ENCODE measurements around the gene KCNC3. TPM values are rescaled to one million over a fixed set of nuclear protein-coding genes. Genes with fewer than 3 reads are reported as not detected.
A peak's percentile ranks its signal among the peaks of the same experiment; 100 is the strongest.

Gene KCNC3
- total and polyA plus RNA-seq, 10 of the 15 experiments (the other 5 are each of a cell fraction or from before 2014, with no cell fraction given) = 0.08 to 3.8 (median 0.44) TPM; not detected in 2

GRCh38 chr19:50300814-50301606, 28.2 kb downstream of the KCNC3 start:
- in situ Hi-C loops (cut with MboI) = no loop called here
- no peaks in the 10 kb centered on the region for H4K20me1 ChIP-seq (ENCODE audit: control insufficient read depth, insufficient read depth)
- intact Hi-C loops (cut with micrococcal nuclease; ENCODE audit: unreplicated experiment) = no loop called here
- H3K27ac ChIP-seq (ENCODE audit: control insufficient read depth, insufficient read depth) = no peak overlapping the region
- ChIA-PET POLR2A (no interaction called here), CTCF (interaction anchor here (0.8 to 1.2 kb wide), 2 partner anchors 15 to 255 kb away, joined by 3 read pairs; no protein-coding TSS in a partner anchor), SMC1A (ENCODE audit: uncharacterized antibody, unreplicated experiment) (interaction anchor here (0.9 kb wide), 1 partner anchor 28 kb away, joined by 4 read pairs; no protein-coding TSS in a partner anchor), RAD21 (ENCODE audit: unreplicated experiment) (interaction anchor here (0.5 to 0.8 kb wide), 2 partner anchors 40 to 279 kb away, joined by 3 read pairs; no protein-coding TSS in a partner anchor)
- H3K79me2 ChIP-seq (ENCODE audit: control insufficient read depth, insufficient read depth, low read length) = no peaks in the 10 kb centered on the region
- H3K4me2 ChIP-seq (ENCODE audit: control insufficient read depth, insufficient read depth) = no peak overlapping the region
- DNase-seq (ENCODE audit: low read depth, low spot score) = no peak
- H3K27me3 ChIP-seq (replicated peaks in 1 of 2; ENCODE audit: control insufficient read depth in 2 of 2, insufficient read depth in 2 of 2, low read length in 1 of 2) = 0 out of 4 replicates have a peak, but pooled peaks cover 0 to 2% of the 10 kb centered on the region in 2 experiments
- no peaks in the 10 kb centered on the region; the same call in 1 of the 3 replicates for H3K9me3 ChIP-seq (replicated peaks; ENCODE audit: control insufficient read depth, insufficient read depth, low read length)
- H3K9ac ChIP-seq (ENCODE audit: control insufficient read depth, insufficient read depth, low read length) = no peak overlapping the region
- BruUV-seq (replicated peaks) = no TSS peak
- TF ChIP-seq TARDBP (IDR thresholded peaks at IDR 0.05; ENCODE audit: borderline replicate concordance) (no peak), HCFC1 (IDR thresholded peaks at IDR 0.05; ENCODE audit: low read length) (no peak), KLF5 (IDR thresholded peaks at IDR 0.05; ENCODE audit: partially characterized antibody) (no peak), JUNB (IDR thresholded peaks at IDR 0.05) (peak; percentile 30; the same call in 1 of the 2 replicates), SIX5 (IDR thresholded peaks at IDR 0.05; ENCODE audit: low read depth, low read length, severe bottlenecking) (no peak), RUNX3 (IDR thresholded peaks at IDR 0.05; ENCODE audit: low read length) (no peak)
- TF ChIP-seq, protein P1, sequence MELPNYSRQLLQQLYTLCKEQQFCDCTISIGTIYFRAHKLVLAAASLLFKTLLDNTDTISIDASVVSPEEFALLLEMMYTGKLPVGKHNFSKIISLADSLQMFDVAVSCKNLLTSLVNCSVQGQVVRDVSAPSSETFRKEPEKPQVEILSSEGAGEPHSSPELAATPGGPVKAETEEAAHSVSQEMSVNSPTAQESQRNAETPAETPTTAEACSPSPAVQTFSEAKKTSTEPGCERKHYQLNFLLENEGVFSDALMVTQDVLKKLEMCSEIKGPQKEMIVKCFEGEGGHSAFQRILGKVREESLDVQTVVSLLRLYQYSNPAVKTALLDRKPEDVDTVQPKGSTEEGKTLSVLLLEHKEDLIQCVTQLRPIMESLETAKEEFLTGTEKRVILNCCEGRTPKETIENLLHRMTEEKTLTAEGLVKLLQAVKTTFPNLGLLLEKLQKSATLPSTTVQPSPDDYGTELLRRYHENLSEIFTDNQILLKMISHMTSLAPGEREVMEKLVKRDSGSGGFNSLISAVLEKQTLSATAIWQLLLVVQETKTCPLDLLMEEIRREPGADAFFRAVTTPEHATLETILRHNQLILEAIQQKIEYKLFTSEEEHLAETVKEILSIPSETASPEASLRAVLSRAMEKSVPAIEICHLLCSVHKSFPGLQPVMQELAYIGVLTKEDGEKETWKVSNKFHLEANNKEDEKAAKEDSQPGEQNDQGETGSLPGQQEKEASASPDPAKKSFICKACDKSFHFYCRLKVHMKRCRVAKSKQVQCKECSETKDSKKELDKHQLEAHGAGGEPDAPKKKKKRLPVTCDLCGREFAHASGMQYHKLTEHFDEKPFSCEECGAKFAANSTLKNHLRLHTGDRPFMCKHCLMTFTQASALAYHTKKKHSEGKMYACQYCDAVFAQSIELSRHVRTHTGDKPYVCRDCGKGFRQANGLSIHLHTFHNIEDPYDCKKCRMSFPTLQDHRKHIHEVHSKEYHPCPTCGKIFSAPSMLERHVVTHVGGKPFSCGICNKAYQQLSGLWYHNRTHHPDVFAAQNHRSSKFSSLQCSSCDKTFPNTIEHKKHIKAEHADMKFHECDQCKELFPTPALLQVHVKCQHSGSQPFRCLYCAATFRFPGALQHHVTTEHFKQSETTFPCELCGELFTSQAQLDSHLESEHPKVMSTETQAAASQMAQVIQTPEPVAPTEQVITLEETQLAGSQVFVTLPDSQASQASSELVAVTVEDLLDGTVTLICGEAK (IDR thresholded peaks at IDR 0.05; ENCODE audit: borderline replicate concordance) = peak; percentile 22; the same call in 1 of the 2 replicates
- FAIRE-seq = no peak
- H3K4me3 ChIP-seq = no peak overlapping the region
- H3K36me3 ChIP-seq (ENCODE audit: control insufficient read depth in 2 of 2, insufficient read depth in 2 of 2, low read length in 1 of 2) = no peaks in the 10 kb centered on the region
- ATAC-seq = peak; percentile 83
- no peak overlapping the region for H2AFZ ChIP-seq (ENCODE audit: control insufficient read depth, low read depth, low read length)
- H3K4me1 ChIP-seq (ENCODE audit: control insufficient read depth, insufficient read depth, low read length) = no peaks in the 10 kb centered on the region; the same call in 1 of the 2 replicates
- WGBS (ENCODE audit: insufficient coverage, insufficient replicate concordance, low lambda C conversion rate, missing lambda C conversion rate) = 1% methylated on average over 10 of the region's 10 CpGs
